ENCODE results near the gene ZNF668.
"Not testable (repeated sequence)": the region's sequence is repeated elsewhere in the genome, so short reads cannot be mapped to it uniquely, and the experiment has no call there.

ZNF668 gene

GRCh38 chr16:31055613-31056012, 18.4 kb downstream of the ZNF668 start:
- no peak for DNase-seq (ENCODE audit: low read depth)

GRCh38 chr16:31052114-31052513, 21.9 kb downstream of the ZNF668 start:
- DNase-seq (ENCODE audit: low read depth) = no peak

GRCh38 chr16:31050280-31051030, 23.6 kb downstream of the ZNF668 start:
- DNase-seq (ENCODE audit: low read depth) = no peak

- no peak for DNase-seq (ENCODE audit: low read depth)
Measured at GRCh38 chr16:31043898-31044481, 30.1 kb downstream of the ZNF668 start.

- DNase-seq (ENCODE audit: low read depth) = no peak
Measured at GRCh38 chr16:31043352-31043751, 30.7 kb downstream of the ZNF668 start.

GRCh38 chr16:31042866-31043265, 31.2 kb downstream of the ZNF668 start:
- no peak for DNase-seq (ENCODE audit: low read depth)

- DNase-seq (ENCODE audit: low read depth) = no peak
Measured at GRCh38 chr16:31038993-31039392, 35.0 kb downstream of the ZNF668 start.

- DNase-seq (ENCODE audit: low read depth) = no peak
Measured at GRCh38 chr16:31036691-31037090, 37.3 kb downstream of the ZNF668 start.

GRCh38 chr16:31033709-31034492, 40.1 kb downstream of the ZNF668 start:
- DNase-seq (ENCODE audit: low read depth) = peak; percentile 82

- peak; percentile 97 for DNase-seq (ENCODE audit: low read depth)
Measured at GRCh38 chr16:31032736-31033708, 41.0 kb downstream of the ZNF668 start, which contains the start of gene STX4. TSS of gene STX4 (plus strand) at chr16:31033558. CDS start at chr16:31033806, 248 bp downstream.

GRCh38 chr16:31031276-31031675, 42.8 kb downstream of the ZNF668 start:
- no peak for DNase-seq (ENCODE audit: low read depth)

- DNase-seq (ENCODE audit: low read depth) = no peak
Measured at GRCh38 chr16:31029272-31029671, 44.8 kb downstream of the ZNF668 start.

- DNase-seq (ENCODE audit: low read depth) = no peak
Measured at GRCh38 chr16:31025339-31025738, 48.7 kb downstream of the ZNF668 start.

GRCh38 chr16:31023627-31024226, 50.3 kb downstream of the ZNF668 start:
- no peak for DNase-seq (ENCODE audit: low read depth)

GRCh38 chr16:31023252-31023602, 50.8 kb downstream of the ZNF668 start:
- no peak for DNase-seq (ENCODE audit: low read depth)

GRCh38 chr16:31022544-31023251, 51.3 kb downstream of the ZNF668 start:
- no peak for DNase-seq (ENCODE audit: low read depth)

- DNase-seq (ENCODE audit: low read depth) = no peak
Measured at GRCh38 chr16:31020536-31020935, 53.5 kb downstream of the ZNF668 start.

GRCh38 chr16:31017756-31018155, 56.3 kb downstream of the ZNF668 start:
- not testable (repeated sequence) for DNase-seq (ENCODE audit: low read depth)

- no peak for DNase-seq (ENCODE audit: low read depth)
Measured at GRCh38 chr16:31016018-31016417, 58.0 kb downstream of the ZNF668 start.

- DNase-seq (ENCODE audit: low read depth) = not testable (repeated sequence)
Measured at GRCh38 chr16:31013292-31013691, 60.7 kb downstream of the ZNF668 start.

- DNase-seq (ENCODE audit: low read depth) = not testable (repeated sequence)
Measured at GRCh38 chr16:31011815-31012214, 62.2 kb downstream of the ZNF668 start.

Measured in activated T-cell treated with anti-CD3 and anti-CD28 coated beads for 1 hour (primary cell).